Stimulated activated naive B cell treated with anti-CD40 and anti-IgM and Interleukin-4, amounts not matched to agents 10 μg/mL and 1 μg/mL and 100 μg/mL, for 72 hours (primary cell): Measurements from ENCODE around the gene FRY.
A peak's percentile ranks its signal among the peaks of the same experiment; 100 is the strongest.

ENCODE experiments used
- ATAC-seq, 2 donors: fragments of 150-1000 bp; cut with Tn5 transposase; replicated peaks; 2 replicates each; pipeline ENCODE4 v1.10.0; 2021; ENCODE audit warnings: moderate library complexity in 1 of 2
- DNase-seq: peaks from one replicate; pipeline ENCODE4 v3.0.0; 2021
- H3K27ac Mint-ChIP-seq: one replicate; pipeline ENCODE4 v1.8.0; 2022; ENCODE audit warnings: mild to moderate bottlenecking, mixed read lengths
- H3K27me3 Mint-ChIP-seq, 2 donors: one replicate each; pipeline ENCODE4 v1.8.0; 2022; ENCODE audit warnings: mixed read lengths in 2 of 2
- H3K36me3 Mint-ChIP-seq, 2 donors: one replicate each; pipeline ENCODE4 v1.8.0; 2022; ENCODE audit warnings: mixed read lengths in 2 of 2, mild to moderate bottlenecking in 1 of 2
- H3K4me1 Mint-ChIP-seq, 2 donors: one replicate each; pipeline ENCODE4 v1.8.0; 2022; ENCODE audit warnings: mixed read lengths in 2 of 2, mild to moderate bottlenecking in 1 of 2
- H3K4me3 Mint-ChIP-seq, 2 donors: one replicate each; pipeline ENCODE4 v1.8.0; 2022; ENCODE audit warnings: mild to moderate bottlenecking in 2 of 2, mixed read lengths in 2 of 2, moderate library complexity in 1 of 2
- H3K9me3 Mint-ChIP-seq, 2 donors: one replicate each; pipeline ENCODE4 v1.8.0; 2022; ENCODE audit warnings: mixed read lengths in 2 of 2, mild to moderate bottlenecking in 1 of 2

Gene FRY

GRCh38 chr13:32300920-32301319 is 269.3 kb downstream of the FRY start:
- Mint-ChIP-seq H3K4me3 (no peak overlapping the region), H3K4me1 (no peaks in the 10 kb centered on the region), H3K9me3 (no peaks in the 10 kb centered on the region), H3K36me3 (no peaks in the 10 kb centered on the region), H3K27ac (no peak overlapping the region), H3K27me3 (peaks cover 5 to 7% of the 10 kb centered on the region in 2 donors)
- no peak for DNase-seq
- ATAC-seq, result no peak

GRCh38 chr13:32302461-32302860 is 270.9 kb downstream of the FRY start:
- ATAC-seq (no peak), DNase-seq (no peak)
- Mint-ChIP-seq H3K4me1 (no peaks in the 10 kb centered on the region), H3K27me3 (peaks cover 5 to 7% of the 10 kb centered on the region in 2 donors), H3K36me3 (no peaks in the 10 kb centered on the region), H3K4me3 (no peak overlapping the region), H3K27ac (no peak overlapping the region), H3K9me3 (no peaks in the 10 kb centered on the region)

- Mint-ChIP-seq H3K4me3 (no peak overlapping the region), H3K27ac (no peak overlapping the region), H3K27me3 (no peaks in the 10 kb centered on the region), H3K4me1 (peaks cover 2 to 8% of the 10 kb centered on the region in 2 donors), H3K9me3 (no peaks in the 10 kb centered on the region), H3K36me3 (no peaks in the 10 kb centered on the region)
- DNase-seq (no peak), ATAC-seq (no peak)
Measured at GRCh38 chr13:32305646-32306045, 274.1 kb downstream of the FRY start.

DNA sequence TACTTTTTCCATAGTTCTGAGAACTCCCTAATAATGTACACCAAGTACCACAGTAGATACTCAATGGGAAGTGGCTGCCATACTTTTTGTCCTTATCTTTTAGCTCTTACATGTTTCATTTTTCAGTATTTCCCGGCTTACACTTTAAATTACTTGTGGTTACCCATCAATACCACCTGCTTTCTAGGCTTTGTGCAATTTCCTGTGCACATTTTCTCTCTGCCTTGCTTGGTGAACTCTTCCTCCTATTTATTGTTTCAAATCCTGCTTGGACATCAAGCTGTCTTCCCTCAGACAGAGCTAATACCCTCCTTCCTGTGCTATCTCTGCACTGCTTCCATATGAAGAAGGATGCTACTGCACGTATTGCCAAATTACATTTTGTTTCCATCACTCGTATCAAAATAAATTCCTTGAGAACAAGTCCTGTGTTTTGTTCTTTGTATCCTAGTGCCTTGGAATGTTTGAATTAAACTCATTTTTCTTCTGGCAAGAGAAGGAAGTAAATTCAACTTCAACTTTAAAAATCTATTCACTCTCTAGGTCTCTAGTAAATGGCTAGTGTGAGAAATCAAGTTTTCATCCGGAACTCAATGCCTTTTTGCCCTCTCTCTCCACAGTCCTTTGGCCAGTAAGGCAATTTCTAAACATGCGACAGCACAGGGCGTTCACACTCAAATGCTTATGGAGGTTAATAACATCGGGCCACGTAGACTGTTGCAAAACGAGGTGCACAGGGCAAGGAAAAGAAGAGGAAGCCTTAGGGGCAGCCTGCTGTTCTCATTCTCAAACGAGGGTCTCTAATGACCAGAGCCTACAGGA is 277.9 kb downstream of the FRY start:
- Mint-ChIP-seq H3K36me3 (no peaks in the 10 kb centered on the region), H3K27ac (no peak overlapping the region), H3K4me3 (peak overlapping the region in 1 of 2 donors; percentile 35), H3K27me3 (no peaks in the 10 kb centered on the region), H3K9me3 (no peaks in the 10 kb centered on the region), H3K4me1 (peaks cover 2 to 11% of the 10 kb centered on the region in 2 donors)
- peak; percentile 44 to 47 for ATAC-seq
- no peak for DNase-seq

GRCh38 chr13:32310134-32310706 is 278.6 kb downstream of the FRY start:
- Mint-ChIP-seq H3K9me3 (no peaks in the 10 kb centered on the region), H3K4me1 (peaks cover 2 to 17% of the 10 kb centered on the region in 2 donors), H3K36me3 (no peaks in the 10 kb centered on the region), H3K27ac (no peak overlapping the region), H3K27me3 (no peaks in the 10 kb centered on the region), H3K4me3 (peak overlapping the region in 1 of 2 donors; percentile 35)
- peak; percentile 72 to 74 for ATAC-seq
- DNase-seq, result peak; percentile 13

DNA sequence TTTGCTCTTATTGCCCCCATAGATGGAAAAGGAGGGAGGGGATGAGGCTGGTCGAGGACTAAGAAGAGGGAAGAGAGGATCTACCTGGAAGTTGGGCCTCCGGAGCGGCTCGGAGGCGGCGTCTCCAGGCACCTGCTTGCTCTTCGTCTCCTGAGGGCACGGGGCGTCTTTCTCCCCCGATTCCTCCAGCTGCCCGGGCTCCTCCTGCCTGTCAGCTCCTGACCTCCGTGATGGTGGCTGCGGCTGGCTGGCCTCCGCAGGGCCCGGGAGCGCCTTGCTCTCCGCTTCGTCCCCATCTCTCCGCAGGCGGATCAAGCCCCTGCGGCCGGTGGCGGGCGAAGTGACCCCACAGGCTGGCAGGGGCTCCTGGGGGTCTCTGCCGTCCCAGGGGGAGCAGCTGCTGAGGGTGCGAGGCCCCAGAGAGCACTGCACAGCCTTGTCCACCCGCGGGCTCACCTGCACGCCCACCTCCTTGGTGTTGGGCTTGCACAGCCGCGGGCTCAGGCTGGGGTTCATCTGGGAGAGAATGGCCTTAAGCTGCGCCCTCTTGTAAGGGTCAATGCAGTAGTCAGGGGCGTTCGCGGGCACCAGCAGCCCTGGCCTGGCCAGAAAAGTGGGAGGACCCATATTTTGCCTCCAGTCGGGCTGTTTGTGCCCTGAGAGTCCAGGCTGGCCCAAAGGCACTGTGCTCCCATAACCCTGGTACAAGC is 279.8 kb downstream of the FRY start:
- H3K27ac Mint-ChIP-seq, result no peak overlapping the region
- no peaks in the 10 kb centered on the region for H3K27me3 Mint-ChIP-seq
- peaks cover 2 to 17% of the 10 kb centered on the region in 2 donors for H3K4me1 Mint-ChIP-seq
- H3K36me3 Mint-ChIP-seq, result no peaks in the 10 kb centered on the region
- H3K4me3 Mint-ChIP-seq, result no peak overlapping the region
- H3K9me3 Mint-ChIP-seq, result no peaks in the 10 kb centered on the region
- no peak for ATAC-seq
- no peak for DNase-seq

GRCh38 chr13:32314271-32315237 is 283.0 kb downstream of the FRY start:
- H3K9me3 Mint-ChIP-seq, result no peaks in the 10 kb centered on the region

GRCh38 chr13:32315238-32316027 is 283.9 kb downstream of the FRY start, which contains the start of the genes BRCA2 and ZAR1L:
Gene BRCA2 (plus strand): TSS chr13:32315508. CDS start chr13:32316461, 953 bp downstream.
Gene ZAR1L (minus strand): TSS chr13:32315363. CDS start chr13:32311925, 3,438 bp downstream.
- H3K4me1 Mint-ChIP-seq, result peaks cover under 1 to 8% of the 10 kb centered on the region in 2 donors
- ATAC-seq (peak; percentile 95 to 97), DNase-seq (peak; percentile 88)
- H3K27me3 Mint-ChIP-seq, result no peaks in the 10 kb centered on the region
- no peaks in the 10 kb centered on the region for H3K9me3 Mint-ChIP-seq
- peak within 1 kb of the TSS; percentile 93 to 97 for H3K4me3 Mint-ChIP-seq
- H3K36me3 Mint-ChIP-seq, result peaks cover 3 to 4% of the 10 kb centered on the region in 2 donors
- peak within 1 kb of the TSS; percentile 100 for H3K27ac Mint-ChIP-seq

More at GRCh38 chr13:32314271-32315237, 283.0 kb downstream of the FRY start:
- Mint-ChIP-seq H3K4me1 (peaks cover 2 to 12% of the 10 kb centered on the region in 2 donors), H3K27ac (peak overlapping the region; percentile 100), H3K4me3 (peak overlapping the region; percentile 93 to 97), H3K36me3 (no peaks in the 10 kb centered on the region), H3K27me3 (no peaks in the 10 kb centered on the region)
- peak; percentile 64 to 65 for ATAC-seq
- peak; percentile 42 for DNase-seq

GRCh38 chr13:32316028-32316339 is 284.4 kb downstream of the FRY start:
- Mint-ChIP-seq H3K4me3 (peak overlapping the region; percentile 93 to 97), H3K36me3 (peaks cover 4% of the 10 kb centered on the region in 2 donors), H3K27ac (peak overlapping the region; percentile 100), H3K9me3 (no peaks in the 10 kb centered on the region), H3K4me1 (peaks cover 0 to 8% of the 10 kb centered on the region in 2 donors), H3K27me3 (no peaks in the 10 kb centered on the region)
- ATAC-seq (peak; percentile 41 to 54), DNase-seq (no peak)

DNA sequence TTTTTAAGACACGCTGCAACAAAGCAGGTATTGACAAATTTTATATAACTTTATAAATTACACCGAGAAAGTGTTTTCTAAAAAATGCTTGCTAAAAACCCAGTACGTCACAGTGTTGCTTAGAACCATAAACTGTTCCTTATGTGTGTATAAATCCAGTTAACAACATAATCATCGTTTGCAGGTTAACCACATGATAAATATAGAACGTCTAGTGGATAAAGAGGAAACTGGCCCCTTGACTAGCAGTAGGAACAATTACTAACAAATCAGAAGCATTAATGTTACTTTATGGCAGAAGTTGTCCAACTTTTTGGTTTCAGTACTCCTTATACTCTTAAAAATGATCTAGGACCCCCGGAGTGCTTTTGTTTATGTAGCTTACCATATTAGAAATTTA is 284.9 kb downstream of the FRY start:
- DNase-seq (no peak), ATAC-seq (no peak)
- no peak overlapping the region for H3K27ac Mint-ChIP-seq
- H3K4me1 Mint-ChIP-seq, result peaks cover 0 to 8% of the 10 kb centered on the region in 2 donors
- no peaks in the 10 kb centered on the region for H3K27me3 Mint-ChIP-seq
- peaks cover 4% of the 10 kb centered on the region in 2 donors for H3K36me3 Mint-ChIP-seq
- H3K9me3 Mint-ChIP-seq, result no peaks in the 10 kb centered on the region
- H3K4me3 Mint-ChIP-seq, result peak overlapping the region; percentile 22 to 93

- no peak for ATAC-seq
- no peak overlapping the region for H3K4me3 Mint-ChIP-seq
- H3K27ac Mint-ChIP-seq, result no peak overlapping the region
- DNase-seq, result no peak
- peaks cover 6 to 11% of the 10 kb centered on the region in 2 donors for H3K36me3 Mint-ChIP-seq
- no peaks in the 10 kb centered on the region for H3K27me3 Mint-ChIP-seq
- H3K4me1 Mint-ChIP-seq, result peaks cover 0 to 8% of the 10 kb centered on the region in 2 donors
- no peaks in the 10 kb centered on the region for H3K9me3 Mint-ChIP-seq
Measured at GRCh38 chr13:32317716-32318465, 286.3 kb downstream of the FRY start.

DNA sequence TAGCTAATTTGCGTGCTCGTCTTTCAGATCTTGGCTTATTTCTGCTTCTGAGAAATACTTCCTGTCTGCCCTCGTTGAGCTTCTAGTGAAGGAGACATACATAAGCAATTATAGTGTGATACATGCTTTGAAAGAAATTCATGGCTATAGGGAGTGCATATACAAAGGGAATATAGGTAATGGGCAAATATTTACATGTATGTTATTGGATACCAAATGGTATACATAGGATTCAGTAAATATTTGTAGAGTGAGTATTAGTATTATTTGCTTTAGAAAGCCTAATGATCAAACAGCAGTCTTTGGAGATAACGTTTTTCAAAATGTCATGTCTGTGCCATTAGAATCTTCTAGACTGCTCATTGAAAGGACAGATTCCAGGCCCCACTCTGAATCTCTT is 289.0 kb downstream of the FRY start:
- no peak overlapping the region for H3K27ac Mint-ChIP-seq
- H3K4me3 Mint-ChIP-seq, result no peak overlapping the region
- no peaks in the 10 kb centered on the region for H3K4me1 Mint-ChIP-seq
- H3K36me3 Mint-ChIP-seq, result peaks cover 15 to 20% of the 10 kb centered on the region in 2 donors
- H3K27me3 Mint-ChIP-seq, result no peaks in the 10 kb centered on the region
- no peaks in the 10 kb centered on the region for H3K9me3 Mint-ChIP-seq
- DNase-seq (no peak), ATAC-seq (no peak)
